HG02678 (cell line): ENCODE results near the gene NOSTRIN.
A peak's percentile ranks its signal among the peaks of the same experiment; 100 is the strongest.
"Not testable (repeated sequence)": the region's sequence is repeated elsewhere in the genome, so short reads cannot be mapped to it uniquely, and the experiment has no call there.

Experiments
- ATAC-seq: cut with Tn5 transposase; IDR thresholded peaks from one replicate; pipeline ENCODE4 v1.9.1; 2021; ENCODE audit warnings: mild to moderate bottlenecking, moderate library complexity; ENCODE audit not compliant: unreplicated experiment

The NOSTRIN gene

GRCh38 chr2:168801961-168802858 is at the start of gene NOSTRIN:
TSS of gene NOSTRIN (plus strand) at chr2:168802637. CDS start at chr2:168802647, 10 bp downstream.
- no peak for ATAC-seq

- no peak for ATAC-seq
Observed at GRCh38 chr2:168753765-168754329, 48.6 kb upstream of the NOSTRIN start.

- no peak for ATAC-seq
Observed at GRCh38 chr2:168757223-168757622, 45.2 kb upstream of the NOSTRIN start.

GRCh38 chr2:168758970-168759820 is 43.2 kb upstream of the NOSTRIN start:
- peak; percentile 81 for ATAC-seq

- no peak for ATAC-seq
Observed at GRCh38 chr2:168765401-168765800, 37.0 kb upstream of the NOSTRIN start.

- no peak for ATAC-seq
Observed at GRCh38 chr2:168766600-168766999, 35.8 kb upstream of the NOSTRIN start.

- ATAC-seq, result no peak
Observed at GRCh38 chr2:168767258-168767657, 35.2 kb upstream of the NOSTRIN start.

GRCh38 chr2:168768357-168768756 is 34.1 kb upstream of the NOSTRIN start:
- not testable (repeated sequence) for ATAC-seq

- ATAC-seq, result no peak
Observed at GRCh38 chr2:168770796-168771195, 31.6 kb upstream of the NOSTRIN start.

- no peak for ATAC-seq
Observed at GRCh38 chr2:168772704-168773103, 29.7 kb upstream of the NOSTRIN start.

GRCh38 chr2:168773128-168773527 is 29.3 kb upstream of the NOSTRIN start:
- ATAC-seq, result no peak

- ATAC-seq, result peak; percentile 59
Observed at GRCh38 chr2:168773719-168774521, 28.5 kb upstream of the NOSTRIN start.

- ATAC-seq, result no peak
Observed at GRCh38 chr2:168775837-168776236, 26.6 kb upstream of the NOSTRIN start.

GRCh38 chr2:168780669-168781071 is 21.8 kb upstream of the NOSTRIN start:
- no peak for ATAC-seq

GRCh38 chr2:168781191-168781817 is 21.1 kb upstream of the NOSTRIN start:
- ATAC-seq, result no peak

- ATAC-seq, result no peak
Observed at GRCh38 chr2:168782271-168782670, 20.2 kb upstream of the NOSTRIN start.

- no peak for ATAC-seq
Observed at GRCh38 chr2:168784993-168785392, 17.4 kb upstream of the NOSTRIN start.

- no peak for ATAC-seq
Observed at GRCh38 chr2:168787098-168787781, 15.2 kb upstream of the NOSTRIN start.

- ATAC-seq, result no peak
Observed at GRCh38 chr2:168787782-168788376, 14.6 kb upstream of the NOSTRIN start.
